MM.1S (cell line): Measurements from ENCODE around the gene ATP2A2.

Experiments
- CTCF ChIP-seq: fragments of 300-600 bp; sonication (generic); IDR thresholded peaks from 2 replicates; pipeline ENCODE4 v1.5.1; 2016; ENCODE audit warnings: antibody characterized with exemption, low read length, mixed read lengths
- EZH2 ChIP-seq: fragments of 300-600 bp; sonication (generic); optimal IDR thresholded peaks from 2 replicates; pipeline ENCODE3; 2017; ENCODE audit warnings: low read depth, mild to moderate bottlenecking, antibody characterized with exemption, low read length, mixed read lengths
- EZH2phosphoT487 ChIP-seq: fragments of 300-600 bp; sonication (generic); IDR thresholded peaks from 2 replicates; pipeline ENCODE4 v1.6.1; 2018; ENCODE audit warnings: antibody characterized with exemption, low read length

- no peak for TF ChIP-seq CTCF
- no peak for TF ChIP-seq EZH2
- TF ChIP-seq EZH2phosphoT487: no peak
Measured at GRCh38 chr12:110316861-110317260, 35.8 kb downstream of the ATP2A2 start.
